Muscle of arm (tissue), 14 donors: ENCODE data around the gene COQ2. TPM values are rescaled to one million over a fixed set of nuclear protein-coding genes. Genes with fewer than 3 reads are reported as not detected.
A peak's percentile ranks its signal among the peaks of the same experiment; 100 is the strongest.
"Not testable (repeated sequence)": the region's sequence is repeated elsewhere in the genome, so short reads cannot be mapped to it uniquely, and the experiment has no call there.

Experiments used
- DNase-seq: peaks from one replicate; pipeline ENCODE4 v3.0.0-alpha.2; 2013
- long read RNA-seq, 11 donors: transcript quantifications; one replicate each; lab custom pipeline, GENCODE V29; 2026
- polyA plus RNA-seq, 12 donors: library from polyadenylated mRNA; unstranded; fragments of 120-200 nt; gene quantifications; one replicate each; pipeline ENCODE4 v1.2.1, GENCODE V29; 2013; ENCODE audit not compliant: insufficient read length in 12 of 12

The COQ2 gene, protein sequence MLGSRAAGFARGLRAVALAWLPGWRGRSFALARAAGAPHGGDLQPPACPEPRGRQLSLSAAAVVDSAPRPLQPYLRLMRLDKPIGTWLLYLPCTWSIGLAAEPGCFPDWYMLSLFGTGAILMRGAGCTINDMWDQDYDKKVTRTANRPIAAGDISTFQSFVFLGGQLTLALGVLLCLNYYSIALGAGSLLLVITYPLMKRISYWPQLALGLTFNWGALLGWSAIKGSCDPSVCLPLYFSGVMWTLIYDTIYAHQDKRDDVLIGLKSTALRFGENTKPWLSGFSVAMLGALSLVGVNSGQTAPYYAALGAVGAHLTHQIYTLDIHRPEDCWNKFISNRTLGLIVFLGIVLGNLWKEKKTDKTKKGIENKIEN
- 10 to 100 TPM in 4 of 12 donors, 1 to 10 TPM in 6, not detected in 2; 7.9 to 12.6 (median 9.9) TPM for polyA plus RNA-seq
- long read RNA-seq, donor 1, transcript COQ2-206 (7 exons, 1,641 nt): major isoform, 10 of 17 reads
- long read RNA-seq, donor 1, partial matches to known transcripts: 7 of 17 reads
- long read RNA-seq, donor 1, other reads (novel, unspliced or antisense): 0 of 17 reads
- long read RNA-seq, donor 2, transcript COQ2-206 (7 exons, 1,641 nt): major isoform, 7 of 14 reads
- long read RNA-seq, donor 2, partial matches to known transcripts: 7 of 14 reads
- long read RNA-seq, donor 2, other reads (novel, unspliced or antisense): 0 of 14 reads
- long read RNA-seq, donor 3, partial matches to known transcripts: 0 of 1 reads
- long read RNA-seq, donor 3, other reads (novel, unspliced or antisense): 0 of 1 reads
- long read RNA-seq, donor 4, partial matches to known transcripts: 0 of 1 reads
- long read RNA-seq, donor 4, other reads (novel, unspliced or antisense): 0 of 1 reads
- long read RNA-seq, donor 5, transcript COQ2-206 (7 exons, 1,641 nt): major isoform, 7 of 15 reads
- long read RNA-seq, donor 5, partial matches to known transcripts: 8 of 15 reads
- long read RNA-seq, donor 5, other reads (novel, unspliced or antisense): 0 of 15 reads
- long read RNA-seq, donor 6, partial matches to known transcripts: 0 of 3 reads
- long read RNA-seq, donor 6, other reads (novel, unspliced or antisense): 0 of 3 reads
- long read RNA-seq, donor 7, partial matches to known transcripts: 0 of 2 reads
- long read RNA-seq, donor 7, other reads (novel, unspliced or antisense): 0 of 2 reads
- long read RNA-seq, donor 8, transcript COQ2-206 (7 exons, 1,641 nt): major isoform, 6 of 15 reads
- long read RNA-seq, donor 8, partial matches to known transcripts: 9 of 15 reads
- long read RNA-seq, donor 8, other reads (novel, unspliced or antisense): 0 of 15 reads
- long read RNA-seq, donor 9, partial matches to known transcripts: 5 of 7 reads
- long read RNA-seq, donor 9, other reads (novel, unspliced or antisense): 0 of 7 reads
- long read RNA-seq, donor 10, partial matches to known transcripts: 0 of 2 reads
- long read RNA-seq, donor 10, other reads (novel, unspliced or antisense): 0 of 2 reads
- long read RNA-seq, donor 11, partial matches to known transcripts: 0 of 3 reads
- long read RNA-seq, donor 11, other reads (novel, unspliced or antisense): 0 of 3 reads

DNA sequence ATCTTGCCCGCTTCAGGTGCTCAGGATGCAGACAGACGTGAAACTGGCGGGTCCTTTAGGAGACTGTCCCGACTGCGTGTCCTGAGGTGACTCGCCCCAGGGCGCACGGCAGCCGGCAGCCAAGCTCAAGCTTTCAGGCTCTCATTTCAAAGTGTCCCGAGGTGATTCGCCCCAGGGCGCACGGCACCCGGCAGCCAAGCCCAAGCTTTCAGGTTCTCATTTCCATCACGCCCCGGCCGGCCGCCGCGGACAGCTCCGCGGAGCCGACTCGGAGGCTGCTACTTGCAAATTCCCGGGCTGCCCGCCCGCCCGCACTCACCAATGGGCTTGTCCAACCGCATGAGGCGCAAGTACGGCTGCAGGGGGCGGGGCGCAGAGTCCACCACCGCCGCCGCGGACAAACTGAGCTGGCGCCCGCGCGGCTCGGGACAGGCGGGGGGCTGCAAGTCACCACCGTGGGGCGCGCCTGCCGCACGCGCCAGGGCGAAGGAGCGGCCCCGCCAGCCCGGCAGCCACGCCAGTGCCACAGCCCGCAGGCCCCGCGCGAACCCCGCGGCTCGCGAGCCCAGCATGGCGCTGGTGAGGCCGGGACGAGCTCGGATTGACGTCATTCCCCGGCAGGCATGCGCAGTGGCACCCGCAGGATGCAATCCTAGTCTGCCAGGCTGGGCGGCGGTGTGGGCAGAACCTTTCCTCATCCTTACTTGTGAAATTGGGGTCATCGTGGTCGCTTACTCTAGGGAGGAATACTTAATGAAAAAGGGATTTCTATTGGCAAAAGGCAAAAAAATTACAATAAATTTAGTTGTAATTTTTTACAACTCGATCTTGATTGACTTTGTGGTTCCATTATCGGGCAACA, at the start of gene COQ2:
COQ2 (minus strand) TSS at position 606 of the 862 bp plus-strand sequence; CDS start at position 572, 34 bp downstream.
- peak; percentile 96 for DNase-seq

GRCh38 chr4:83331956-83332355, 47.4 kb upstream of the COQ2 start:
- no peak for DNase-seq

- no peak for DNase-seq
Observed at GRCh38 chr4:83329521-83330110, 45.0 kb upstream of the COQ2 start.

DNA sequence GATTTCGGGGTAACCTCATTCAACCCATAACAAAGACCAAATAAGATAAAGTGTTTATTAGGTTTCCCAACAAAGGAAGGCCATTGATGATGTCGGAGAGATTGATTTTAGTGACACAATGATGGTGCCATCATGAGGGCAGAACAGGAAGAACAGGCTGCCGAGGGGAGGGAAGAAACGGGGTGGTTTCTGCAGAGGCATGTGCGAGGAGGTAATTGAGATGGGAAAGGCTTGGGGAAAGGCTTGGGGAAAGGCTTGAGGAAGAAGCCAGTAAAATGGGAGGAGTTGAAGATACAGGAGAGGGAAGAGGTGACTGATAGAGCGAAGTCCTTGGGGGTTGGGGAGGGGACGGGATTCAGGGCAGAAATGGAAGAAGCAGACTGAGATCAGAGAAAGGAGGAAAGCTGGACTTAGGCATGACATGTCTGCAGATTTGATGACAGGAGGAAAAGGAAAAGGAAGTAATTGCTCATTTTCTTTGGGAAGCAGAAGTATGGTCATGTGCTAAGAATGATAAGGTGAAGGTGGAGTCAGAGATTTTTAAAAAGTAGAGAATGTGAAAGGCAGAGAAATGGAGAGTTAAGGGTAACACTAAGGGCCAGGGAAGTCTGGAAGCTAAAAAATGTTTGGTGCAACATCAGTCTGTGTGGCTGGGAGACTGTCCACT, 44.1 kb upstream of the COQ2 start:
- no peak for DNase-seq

DNA sequence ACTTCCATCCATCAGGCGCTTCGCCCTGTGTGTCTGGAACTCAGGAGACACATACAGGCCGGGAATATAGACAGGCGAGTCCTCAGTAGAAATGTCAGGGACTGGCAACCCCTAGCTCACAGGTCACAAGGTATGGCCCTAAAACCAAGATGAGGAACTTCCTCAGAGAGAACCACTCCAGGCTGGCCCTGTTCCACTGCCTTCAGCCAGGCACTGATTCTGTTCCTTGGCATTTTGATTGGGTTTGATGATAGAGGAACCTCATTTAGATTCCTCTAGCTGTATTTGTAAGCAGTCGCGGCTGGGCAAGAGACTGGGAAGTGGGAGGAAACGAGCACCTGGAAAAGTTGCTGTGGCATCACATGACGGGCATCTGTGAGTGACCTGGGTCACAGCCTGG, 41.9 kb upstream of the COQ2 start:
- DNase-seq: no peak

- DNase-seq: not testable (repeated sequence)
Observed at GRCh38 chr4:83325306-83325705, 40.7 kb upstream of the COQ2 start.

- DNase-seq: no peak
Observed at GRCh38 chr4:83323136-83323535, 38.5 kb upstream of the COQ2 start.

DNA sequence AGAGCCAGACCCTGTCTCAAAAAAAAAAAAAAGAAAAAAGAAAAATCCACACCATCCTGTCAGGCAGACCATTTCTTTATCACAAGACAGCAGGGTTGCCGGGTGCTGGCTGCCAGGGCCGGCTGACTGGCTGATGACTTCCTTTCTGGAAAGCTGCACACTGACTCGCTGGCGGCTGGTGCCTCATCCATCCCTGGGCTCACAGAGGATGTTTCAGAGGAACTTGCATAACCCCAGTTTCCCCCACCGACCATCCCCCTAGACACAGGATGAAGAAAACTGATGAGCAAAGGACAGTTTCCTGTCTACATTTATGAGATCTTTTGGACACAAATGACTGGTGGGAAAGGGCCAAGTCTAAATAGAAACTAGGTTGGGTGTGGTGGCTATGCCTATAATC, 36.0 kb upstream of the COQ2 start:
- DNase-seq: peak; percentile 16

DNA sequence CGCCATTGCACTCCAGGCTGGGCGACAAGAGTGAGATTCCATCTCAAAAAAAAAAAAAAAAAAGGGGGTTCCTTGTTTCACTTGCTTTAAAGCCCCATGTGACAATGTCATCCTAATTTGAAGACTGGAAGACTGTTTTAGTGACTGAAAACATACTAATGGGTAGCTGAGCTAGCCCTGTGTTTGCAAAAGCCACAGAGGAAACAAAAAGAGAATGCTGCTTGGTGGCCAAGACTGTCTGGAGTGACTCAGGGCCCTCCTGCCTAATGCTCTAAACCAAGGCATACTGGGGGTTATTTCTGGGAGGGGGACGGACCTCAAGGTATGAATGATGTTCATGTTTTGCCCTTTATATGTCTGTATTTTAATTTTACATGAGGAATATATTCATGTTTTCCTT, 34.1 kb upstream of the COQ2 start:
- DNase-seq: no peak

GRCh38 chr4:83317671-83318070, 33.1 kb upstream of the COQ2 start:
- DNase-seq: no peak

GRCh38 chr4:83316459-83317165, 32.0 kb upstream of the COQ2 start:
- no peak for DNase-seq

DNA sequence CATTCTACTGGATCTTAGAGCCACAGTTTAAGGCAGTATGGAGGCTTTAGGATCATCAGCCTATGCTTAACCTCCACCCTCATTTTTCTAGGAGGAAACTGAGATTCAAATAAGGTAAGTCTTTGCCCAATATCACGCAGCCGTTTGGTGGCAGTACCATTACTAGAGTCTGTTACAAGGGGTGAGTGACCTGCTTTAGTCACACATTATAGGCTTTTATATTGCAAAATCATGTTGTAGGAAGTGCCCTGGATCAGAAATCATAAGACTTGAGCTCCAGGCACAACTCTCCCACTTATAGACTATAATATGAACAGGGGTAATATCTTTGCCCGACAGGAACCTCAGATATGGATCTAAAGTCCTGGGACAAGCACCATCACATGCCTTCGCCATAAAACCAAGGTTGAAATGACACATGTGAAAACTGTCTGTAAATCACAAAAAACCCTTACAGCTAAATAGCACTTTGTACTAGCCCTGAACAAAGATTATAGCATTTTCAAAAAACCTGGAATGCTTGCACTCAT, 30.8 kb upstream of the COQ2 start:
- no peak for DNase-seq

DNA sequence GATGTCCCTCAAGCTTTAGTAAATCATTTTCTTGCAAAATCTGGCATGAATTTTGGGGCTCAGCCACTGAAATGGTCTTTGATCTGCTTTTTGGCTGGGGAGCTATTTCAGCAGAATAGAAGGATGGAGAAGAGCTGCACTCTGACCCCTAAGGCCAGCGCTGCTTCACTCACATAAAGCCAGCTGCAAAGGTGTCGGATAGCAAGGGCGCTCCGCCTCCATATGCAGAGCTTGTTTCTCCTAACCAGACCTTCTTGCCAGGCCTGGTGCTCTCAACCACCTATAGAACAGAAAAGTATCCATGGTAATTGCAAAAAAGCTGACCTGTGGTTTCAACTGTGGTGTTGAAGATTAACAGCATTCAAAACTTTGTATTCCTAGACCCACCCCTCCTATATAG, 24.1 kb upstream of the COQ2 start:
- no peak for DNase-seq

- DNase-seq: no peak
Observed at GRCh38 chr4:83307920-83308319, 23.3 kb upstream of the COQ2 start.

- no peak for DNase-seq
Observed at GRCh38 chr4:83305187-83305586, 20.6 kb upstream of the COQ2 start.

DNA sequence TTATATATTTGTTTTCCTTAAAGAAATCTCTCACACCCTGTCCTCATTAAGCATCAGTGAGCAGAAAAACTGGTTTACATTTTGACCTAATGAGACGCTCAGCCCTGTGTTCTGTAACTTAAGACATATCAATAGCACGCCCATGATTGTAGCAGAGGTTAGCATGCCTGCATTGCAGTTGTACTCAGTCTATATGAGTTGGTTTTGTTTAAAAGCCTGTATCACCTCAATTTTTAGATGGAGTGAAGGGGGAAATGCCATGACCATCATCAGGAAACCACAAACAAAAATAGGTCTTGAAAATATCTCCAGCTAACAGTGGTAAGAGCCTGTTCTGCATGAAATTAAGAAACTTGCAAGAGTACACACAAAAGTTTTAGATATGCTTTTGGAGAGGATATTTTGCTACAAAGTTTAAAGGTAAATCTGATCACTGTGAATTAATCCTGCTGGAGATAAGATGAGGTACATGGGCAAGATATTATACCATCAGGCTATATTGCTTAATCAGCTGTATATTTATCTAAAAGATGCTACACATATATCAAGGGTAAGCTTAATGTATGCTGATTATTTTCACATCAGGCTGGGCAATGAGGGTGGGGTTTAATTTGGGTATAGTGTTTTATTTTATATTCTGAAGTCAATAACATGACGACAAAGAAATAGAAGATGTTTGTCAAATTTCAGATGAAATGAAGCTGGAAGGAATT, 13.1 kb upstream of the COQ2 start:
- no peak for DNase-seq

GRCh38 chr4:83293305-83294046, 8.9 kb upstream of the COQ2 start:
- no peak for DNase-seq
